Activated CD4-positive, alpha-beta T cell treated with anti-CD3 and anti-CD28 coated beads, Interleukin-2, amount 10 ng/mL, durations not matched to agents 24 days and 14 days (primary cell): ENCODE results near the gene ZNF296. TPM values are rescaled to one million over a fixed set of nuclear protein-coding genes. Genes with fewer than 3 reads are reported as not detected.

Experiments used
- DNase-seq: peaks from one replicate; pipeline ENCODE4 v3.0.0; 2022
- H3K27ac Mint-ChIP-seq: one replicate; pipeline ENCODE4 v1.8.0; 2022; ENCODE audit warnings: mild to moderate bottlenecking, mixed read lengths
- H3K27me3 Mint-ChIP-seq: one replicate; pipeline ENCODE4 v1.8.0; 2022; ENCODE audit warnings: mixed read lengths
- H3K36me3 Mint-ChIP-seq: one replicate; pipeline ENCODE4 v1.8.0; 2022; ENCODE audit warnings: low read depth, mild to moderate bottlenecking, mixed read lengths
- H3K4me1 Mint-ChIP-seq: one replicate; pipeline ENCODE4 v1.8.0; 2021; ENCODE audit warnings: mixed read lengths
- H3K4me3 Mint-ChIP-seq: one replicate; pipeline ENCODE4 v1.8.0; 2022; ENCODE audit warnings: mild to moderate bottlenecking, moderate library complexity, mixed read lengths
- H3K9me3 Mint-ChIP-seq: one replicate; pipeline ENCODE4 v1.8.0; 2021; ENCODE audit warnings: mixed read lengths
- intact Hi-C: fragments of 100-400 bp; cut with micrococcal nuclease; formaldehyde crosslinking; loops from one replicate; pipeline ENCODE4 v1.15.1; 2023
- total RNA-seq: library from RNA; stranded (reverse); gene quantifications from 2 replicates; pipeline ENCODE4 v1.2.3, GENCODE V29; 2022

ZNF296 gene
- total RNA-seq, 1 donor from 2014 or later, result 4.7 TPM

- peaks cover 36% of the 10 kb centered on the region for H3K4me1 Mint-ChIP-seq
- H3K27me3 Mint-ChIP-seq, result no peaks in the 10 kb centered on the region
- H3K9me3 Mint-ChIP-seq, result no peaks in the 10 kb centered on the region
- intact Hi-C loops, result no loop called here
- DNase-seq, result no peak
- no peak overlapping the region for H3K4me3 Mint-ChIP-seq
- H3K36me3 Mint-ChIP-seq, result peaks cover 7% of the 10 kb centered on the region
- H3K27ac Mint-ChIP-seq, result no peak overlapping the region
Measured at GRCh38 chr19:45098521-45099466, 22.5 kb upstream of the ZNF296 start.

- H3K36me3 Mint-ChIP-seq, result peaks cover 7% of the 10 kb centered on the region
- no peak overlapping the region for H3K4me3 Mint-ChIP-seq
- peaks cover 37% of the 10 kb centered on the region for H3K4me1 Mint-ChIP-seq
- no peak for DNase-seq
- intact Hi-C loops, result no loop called here
- no peaks in the 10 kb centered on the region for H3K27me3 Mint-ChIP-seq
- no peaks in the 10 kb centered on the region for H3K9me3 Mint-ChIP-seq
- H3K27ac Mint-ChIP-seq, result no peak overlapping the region
Measured at GRCh38 chr19:45097776-45098520, 21.7 kb upstream of the ZNF296 start.

DNA sequence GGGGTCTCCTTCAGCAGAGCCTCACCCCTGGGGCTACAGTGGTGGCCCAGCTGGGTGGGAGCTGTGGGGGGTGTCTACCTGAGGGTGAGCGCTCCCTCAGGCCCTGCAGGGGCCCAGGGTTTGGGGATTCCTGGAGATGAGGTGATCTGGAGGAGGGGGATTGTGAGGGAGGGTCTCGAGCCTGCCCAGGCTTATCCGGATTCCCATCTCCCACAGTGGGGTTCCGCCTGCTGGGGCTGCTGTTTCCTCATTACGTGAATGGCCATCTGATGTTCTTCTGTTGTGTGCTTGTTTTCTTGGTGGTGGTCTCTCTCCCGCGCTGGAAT is 21.1 kb upstream of the ZNF296 start:
- intact Hi-C loops, result no loop called here
- Mint-ChIP-seq H3K4me3 (no peak overlapping the region), H3K36me3 (peaks cover 7% of the 10 kb centered on the region), H3K27ac (no peak overlapping the region), H3K4me1 (peaks cover 37% of the 10 kb centered on the region), H3K27me3 (no peaks in the 10 kb centered on the region), H3K9me3 (no peaks in the 10 kb centered on the region)
- DNase-seq, result no peak

DNA sequence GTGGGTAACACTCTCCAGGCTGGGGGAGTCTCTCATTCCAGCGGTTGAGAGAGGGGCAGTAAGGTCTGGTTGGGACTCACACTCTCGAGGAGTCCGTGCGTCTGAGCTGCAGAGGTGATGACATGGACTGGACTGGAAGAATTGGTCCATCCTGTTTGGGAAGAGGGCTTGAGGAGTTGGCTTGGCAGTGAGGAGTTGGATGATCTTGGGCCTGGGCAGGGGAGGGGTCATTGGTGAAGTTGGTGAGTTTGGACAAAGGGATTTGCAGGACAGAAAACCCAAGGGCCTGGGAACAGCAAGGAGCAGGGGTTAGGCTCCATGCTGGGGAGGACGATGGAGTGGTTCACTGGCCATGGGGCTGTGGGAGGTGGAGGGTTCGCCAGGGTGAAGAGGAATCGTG is 20.4 kb upstream of the ZNF296 start:
- H3K4me1 Mint-ChIP-seq, result peaks cover 37% of the 10 kb centered on the region
- H3K36me3 Mint-ChIP-seq, result peaks cover 7% of the 10 kb centered on the region
- H3K9me3 Mint-ChIP-seq, result no peaks in the 10 kb centered on the region
- no peak for DNase-seq
- H3K4me3 Mint-ChIP-seq, result no peak overlapping the region
- no peaks in the 10 kb centered on the region for H3K27me3 Mint-ChIP-seq
- no peak overlapping the region for H3K27ac Mint-ChIP-seq
- intact Hi-C loops, result no loop called here

DNA sequence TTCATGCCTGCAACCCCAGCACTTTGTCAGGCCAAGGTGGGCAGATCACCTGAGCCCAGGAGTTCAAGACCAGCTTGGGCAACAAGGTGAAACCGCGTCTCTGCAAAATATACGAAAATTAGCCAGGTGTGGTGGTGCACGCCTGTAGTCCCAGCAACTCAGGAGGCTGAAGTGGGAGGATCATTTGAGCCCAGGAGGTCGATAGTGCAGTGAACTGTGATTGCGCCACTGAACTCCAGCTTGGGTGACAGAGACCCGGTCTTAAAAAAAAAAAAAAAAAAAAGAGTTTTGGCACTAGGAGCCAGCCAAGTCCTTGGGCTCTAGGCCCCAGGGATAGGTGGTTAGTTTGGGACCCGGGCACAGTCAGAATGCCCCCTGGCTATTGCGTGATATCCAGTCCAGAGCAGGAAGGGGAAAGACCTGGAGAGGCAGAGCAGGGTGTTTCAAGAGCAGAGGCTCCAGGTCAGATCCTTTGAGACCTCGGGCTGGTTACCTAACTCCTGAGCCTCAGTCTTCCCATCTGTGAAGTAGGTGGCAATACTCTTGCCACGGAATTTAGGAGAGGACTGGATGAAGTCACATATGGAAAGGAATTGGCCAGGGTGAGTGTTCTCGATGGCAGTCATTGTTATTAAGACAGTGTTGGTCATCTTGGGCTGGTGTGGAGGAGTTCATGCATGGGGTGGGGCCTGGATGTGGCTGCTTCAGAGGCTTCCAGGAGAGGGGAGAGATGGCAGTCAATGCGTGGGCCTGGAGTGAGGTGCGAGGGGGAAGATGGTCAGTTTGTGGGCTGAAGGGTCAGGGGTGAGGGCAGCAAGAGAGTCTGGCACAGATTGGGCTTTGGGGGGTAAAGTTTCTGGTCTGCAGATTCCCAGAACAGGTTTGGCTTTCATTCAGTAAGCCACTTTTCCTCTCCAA is 19.5 kb upstream of the ZNF296 start:
- intact Hi-C loops, result no loop called here
- DNase-seq, result no peak
- Mint-ChIP-seq H3K4me3 (no peak overlapping the region), H3K36me3 (peaks cover 15% of the 10 kb centered on the region), H3K9me3 (peaks cover 4% of the 10 kb centered on the region), H3K27me3 (no peaks in the 10 kb centered on the region), H3K4me1 (peaks cover 41% of the 10 kb centered on the region), H3K27ac (no peak overlapping the region)

- intact Hi-C loops, result loop anchor here (5.0 kb wide), 1 partner anchor 158 kb away; the partner anchor contains the start of gene MARK4
- H3K27ac Mint-ChIP-seq, result peak overlapping the region; percentile 39
- peaks cover 20% of the 10 kb centered on the region for H3K36me3 Mint-ChIP-seq
- no peaks in the 10 kb centered on the region for H3K27me3 Mint-ChIP-seq
- peaks cover 4% of the 10 kb centered on the region for H3K9me3 Mint-ChIP-seq
- peaks cover 41% of the 10 kb centered on the region for H3K4me1 Mint-ChIP-seq
- DNase-seq, result no peak
- peak overlapping the region; percentile 92 for H3K4me3 Mint-ChIP-seq
Measured at GRCh38 chr19:45094707-45095106, 18.4 kb upstream of the ZNF296 start.

DNA sequence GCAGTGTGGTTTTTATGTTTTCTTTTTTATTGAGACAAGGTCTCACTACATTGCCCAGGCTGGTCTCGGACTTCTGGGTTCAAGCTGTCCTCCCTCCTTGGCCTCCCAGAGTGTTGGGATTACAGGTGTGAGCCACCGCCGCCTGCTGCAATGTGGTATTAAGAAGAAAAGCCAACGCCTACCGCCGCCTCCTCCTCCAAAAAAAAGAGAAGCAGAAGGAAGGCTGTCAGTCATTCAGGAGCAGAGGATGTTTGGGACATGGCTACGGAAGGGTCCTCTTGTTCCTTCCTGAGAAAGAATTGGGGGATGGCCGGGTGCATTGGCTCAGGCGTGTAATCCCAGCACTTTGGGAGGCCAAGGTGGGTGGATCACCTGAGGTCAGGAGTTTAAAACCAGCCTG is 17.9 kb upstream of the ZNF296 start:
- peaks cover 21% of the 10 kb centered on the region for H3K36me3 Mint-ChIP-seq
- no peak for DNase-seq
- H3K27ac Mint-ChIP-seq, result peak overlapping the region; percentile 78
- peaks cover 41% of the 10 kb centered on the region for H3K4me1 Mint-ChIP-seq
- intact Hi-C loops, result loop anchor here (5.0 kb wide), 1 partner anchor 158 kb away; the partner anchor contains the start of gene MARK4
- no peaks in the 10 kb centered on the region for H3K27me3 Mint-ChIP-seq
- peak overlapping the region; percentile 92 for H3K4me3 Mint-ChIP-seq
- peaks cover 4% of the 10 kb centered on the region for H3K9me3 Mint-ChIP-seq

DNA sequence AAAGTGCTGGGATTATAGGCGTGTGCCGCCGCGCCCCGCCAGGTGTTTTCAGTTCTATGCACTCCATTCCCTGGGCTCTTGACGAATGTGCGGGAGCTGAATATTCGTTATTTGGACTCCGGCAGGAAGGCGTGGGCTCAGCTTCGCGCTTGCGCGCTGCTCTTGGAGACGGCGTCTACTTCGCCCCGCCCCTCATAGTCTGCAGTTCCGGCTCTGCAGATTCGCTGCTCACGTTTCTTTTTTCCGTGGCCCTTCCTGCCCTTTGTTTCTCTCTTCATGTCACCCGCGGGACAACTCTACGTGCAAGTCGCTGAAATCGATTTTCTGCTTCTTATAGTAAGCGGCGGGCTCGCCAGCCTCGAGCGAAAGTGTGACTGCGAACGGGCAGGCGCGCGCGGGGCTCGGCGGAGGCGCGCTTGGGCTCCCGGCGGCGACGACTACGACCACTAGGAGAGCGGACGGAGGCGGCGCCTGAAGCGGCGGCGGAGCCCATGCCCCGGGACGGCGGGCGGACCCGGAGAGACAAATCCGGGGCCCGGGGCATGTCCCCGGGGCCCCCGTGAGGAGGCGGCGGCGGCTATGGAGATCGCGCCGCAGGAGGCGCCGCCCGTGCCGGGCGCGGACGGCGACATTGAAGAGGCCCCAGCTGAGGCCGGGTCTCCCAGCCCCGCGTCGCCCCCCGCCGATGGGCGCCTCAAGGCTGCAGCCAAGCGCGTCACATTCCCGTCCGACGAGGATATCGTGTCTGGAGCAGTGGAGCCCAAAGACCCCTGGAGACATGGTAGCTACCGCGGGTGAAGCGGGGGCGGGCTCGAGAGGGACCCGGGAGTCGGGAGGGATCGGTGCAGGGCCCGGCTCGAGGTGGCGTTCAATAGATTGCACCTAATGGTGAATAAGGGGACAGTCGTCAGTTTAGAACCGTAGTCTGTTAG is 16.7 kb upstream of the ZNF296 start, which contains the start of gene PPP1R37:
TSS of gene PPP1R37 (plus strand) at position 433 of the 932 bp plus-strand sequence. CDS start at position 580, 147 bp downstream.
- Mint-ChIP-seq H3K27me3 (no peaks in the 10 kb centered on the region), H3K4me1 (peaks cover 41% of the 10 kb centered on the region), H3K9me3 (peaks cover 4% of the 10 kb centered on the region), H3K4me3 (peak within 1 kb of the TSS; percentile 92), H3K36me3 (peaks cover 27% of the 10 kb centered on the region), H3K27ac (peak within 1 kb of the TSS; percentile 94)
- DNase-seq, result peak; percentile 98
- intact Hi-C loops, result loop anchor here (1.0 to 5.0 kb wide), 6 partner anchors 34 to 314 kb away; partner anchors contain the start of genes BLOC1S3, CLASRP, CLPTM1 and MARK4

DNA sequence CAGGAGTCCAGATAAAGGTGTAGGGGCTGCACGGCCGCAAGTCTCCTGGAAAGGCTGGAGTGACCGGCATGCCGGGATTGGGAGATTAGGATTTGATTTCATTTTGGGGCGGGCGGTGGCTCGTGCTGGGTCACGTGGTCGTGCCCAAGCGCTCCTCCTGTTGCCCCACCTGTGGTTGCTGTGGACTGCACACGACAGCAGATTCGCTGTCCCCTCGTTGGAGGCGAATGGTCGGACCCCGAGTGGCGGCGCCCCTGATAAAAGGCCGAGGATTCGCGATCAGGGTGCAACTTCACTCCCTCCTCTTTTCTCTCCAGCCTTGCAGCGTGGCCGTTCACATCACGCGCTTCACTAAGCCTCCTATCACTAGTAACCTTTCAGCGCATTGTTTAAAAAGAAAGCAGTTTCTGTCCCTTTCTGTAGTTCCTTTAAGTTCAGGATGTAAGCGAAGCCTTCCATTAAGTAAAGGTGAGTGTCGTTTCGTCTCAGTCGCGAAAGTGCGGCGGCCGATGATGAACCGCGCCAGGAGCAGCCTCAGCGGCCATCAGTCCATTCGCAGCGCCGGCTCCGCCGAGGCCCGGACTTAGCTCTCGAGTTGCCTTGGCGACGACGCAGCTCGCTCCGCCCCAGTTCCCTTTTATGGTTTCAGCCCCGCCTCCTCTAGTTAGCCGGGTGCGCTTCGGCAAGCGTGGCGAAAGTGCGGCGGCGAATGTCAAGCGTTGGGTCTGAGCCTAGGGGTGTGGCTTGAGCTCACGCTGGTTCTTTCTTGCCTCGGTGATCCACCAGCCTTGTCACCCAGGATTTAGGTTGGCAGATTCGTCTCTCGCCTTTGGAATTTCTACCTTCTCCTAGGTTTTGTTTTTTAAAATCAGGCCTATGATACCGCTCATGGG is 15.0 kb upstream of the ZNF296 start:
- intact Hi-C loops, result loop anchor here (1.0 to 5.0 kb wide), 2 partner anchors 12 to 161 kb away; partner anchors contain the start of genes GEMIN7 and MARK4
- peaks cover 32% of the 10 kb centered on the region for H3K36me3 Mint-ChIP-seq
- H3K4me3 Mint-ChIP-seq, result peak overlapping the region; percentile 92
- peaks cover 44% of the 10 kb centered on the region for H3K4me1 Mint-ChIP-seq
- H3K27ac Mint-ChIP-seq, result peak overlapping the region; percentile 94
- no peaks in the 10 kb centered on the region for H3K27me3 Mint-ChIP-seq
- peak; percentile 99 for DNase-seq
- peaks cover 4% of the 10 kb centered on the region for H3K9me3 Mint-ChIP-seq

DNA sequence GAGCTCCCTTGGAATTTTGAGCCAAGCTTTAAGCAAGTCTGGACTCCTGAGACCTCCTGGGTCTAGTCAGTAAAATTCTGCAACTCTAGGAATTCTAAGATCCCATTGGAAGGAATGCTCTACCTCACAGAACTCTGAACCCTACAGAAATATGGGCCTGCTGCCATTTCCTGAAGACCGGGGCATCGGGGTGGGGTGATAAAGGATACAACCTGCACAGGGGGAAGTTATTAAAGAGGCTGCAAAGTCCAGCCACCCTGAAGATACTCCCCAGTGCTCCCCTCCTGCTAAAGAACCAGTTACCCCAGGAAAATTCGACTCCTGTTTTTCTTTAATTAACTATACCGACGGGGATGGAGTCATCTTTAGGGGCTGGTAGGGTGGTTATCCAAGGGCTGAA is 14.3 kb upstream of the ZNF296 start:
- no peaks in the 10 kb centered on the region for H3K27me3 Mint-ChIP-seq
- intact Hi-C loops, result loop anchor here (1.0 to 5.0 kb wide), 2 partner anchors 11 to 162 kb away; partner anchors contain the start of genes GEMIN7 and MARK4
- peaks cover 40% of the 10 kb centered on the region for H3K4me1 Mint-ChIP-seq
- no peak for DNase-seq
- H3K4me3 Mint-ChIP-seq, result no peak overlapping the region
- H3K36me3 Mint-ChIP-seq, result peaks cover 35% of the 10 kb centered on the region
- H3K27ac Mint-ChIP-seq, result no peak overlapping the region
- H3K9me3 Mint-ChIP-seq, result peaks cover 4% of the 10 kb centered on the region

GRCh38 chr19:45090034-45090433 is 13.8 kb upstream of the ZNF296 start:
- Mint-ChIP-seq H3K36me3 (peaks cover 40% of the 10 kb centered on the region), H3K27me3 (no peaks in the 10 kb centered on the region), H3K9me3 (peaks cover 4% of the 10 kb centered on the region), H3K4me3 (no peak overlapping the region), H3K27ac (no peak overlapping the region), H3K4me1 (peaks cover 40% of the 10 kb centered on the region)
- intact Hi-C loops, result loop anchor here (5.0 kb wide), 1 partner anchor 162 kb away; the partner anchor contains the start of gene MARK4
- DNase-seq, result no peak
